HG02870 (cell line): ENCODE results near the gene INF2.

ENCODE experiments used
- ATAC-seq: cut with Tn5 transposase; IDR thresholded peaks from one replicate; pipeline ENCODE4 v1.9.1; 2021; ENCODE audit warnings: mild to moderate bottlenecking, moderate library complexity; ENCODE audit not compliant: unreplicated experiment

INF2 gene

GRCh38 chr14:104675447-104675846, 14.0 kb upstream of the INF2 start:
- ATAC-seq, result no peak

- no peak for ATAC-seq
These were observed 13.2 kb upstream of the INF2 start for GRCh38 chr14:104676130-104676693.

GRCh38 chr14:104676694-104677511, 12.5 kb upstream of the INF2 start:
- peak; percentile 30 for ATAC-seq

GRCh38 chr14:104677512-104678332, 11.7 kb upstream of the INF2 start:
- ATAC-seq, result peak; percentile 37

- no peak for ATAC-seq
These were observed 11.1 kb upstream of the INF2 start for GRCh38 chr14:104678346-104678745.

- ATAC-seq, result no peak
These were observed 10.3 kb upstream of the INF2 start for GRCh38 chr14:104678901-104679705.

GRCh38 chr14:104680056-104680805, 9.2 kb upstream of the INF2 start:
- ATAC-seq, result no peak

GRCh38 chr14:104680806-104681688, 8.4 kb upstream of the INF2 start:
- no peak for ATAC-seq

- ATAC-seq, result no peak
These were observed 7.7 kb upstream of the INF2 start for GRCh38 chr14:104681689-104682074.

GRCh38 chr14:104682107-104682593, 7.3 kb upstream of the INF2 start:
- ATAC-seq, result no peak

- no peak for ATAC-seq
These were observed 5.6 kb upstream of the INF2 start for GRCh38 chr14:104683653-104684448.

- no peak for ATAC-seq
These were observed 5.0 kb upstream of the INF2 start for GRCh38 chr14:104684449-104684821.

GRCh38 chr14:104685216-104685997, 4.0 kb upstream of the INF2 start:
- no peak for ATAC-seq

GRCh38 chr14:104685998-104686610, 3.3 kb upstream of the INF2 start:
- no peak for ATAC-seq

- ATAC-seq, result no peak
These were observed 2.5 kb upstream of the INF2 start for GRCh38 chr14:104686624-104687517.
